Fibroblast of skin of left quadriceps (primary cell): Measurements from ENCODE around the gene OR8B8.
"Not testable (repeated sequence)": the region's sequence is repeated elsewhere in the genome, so short reads cannot be mapped to it uniquely, and the experiment has no call there.

Experiments used
- DNase-seq, 2 experiments: peaks; one replicate each; pipeline ENCODE4 v3.0.0-alpha.2; 2013; ENCODE audit warnings: low read depth in 2 of 2

Gene OR8B8

DNA sequence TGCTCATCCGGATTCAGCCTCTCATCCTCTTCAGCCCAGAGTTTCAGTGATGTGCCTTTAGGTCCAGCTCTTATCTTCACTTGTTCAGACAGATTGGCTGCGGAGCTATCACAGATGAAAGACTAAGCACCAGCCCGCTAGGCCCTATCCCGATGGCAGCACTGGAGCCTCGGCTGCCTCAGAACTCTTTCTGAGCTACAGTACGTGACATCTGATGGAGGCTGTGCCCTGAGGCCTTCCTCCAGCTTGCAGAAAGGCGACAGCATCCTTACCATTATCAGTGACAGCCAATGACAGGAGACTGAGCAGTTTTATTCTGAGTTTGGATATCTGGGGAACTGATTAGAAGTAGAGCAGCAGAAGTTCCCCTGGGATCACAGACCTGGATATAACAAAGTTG lies 4.0 kb downstream of the OR8B8 start:
- no peak for DNase-seq

- no peak for DNase-seq
Measured at GRCh38 chr11:124441081-124441480, 4.4 kb downstream of the OR8B8 start.

DNA sequence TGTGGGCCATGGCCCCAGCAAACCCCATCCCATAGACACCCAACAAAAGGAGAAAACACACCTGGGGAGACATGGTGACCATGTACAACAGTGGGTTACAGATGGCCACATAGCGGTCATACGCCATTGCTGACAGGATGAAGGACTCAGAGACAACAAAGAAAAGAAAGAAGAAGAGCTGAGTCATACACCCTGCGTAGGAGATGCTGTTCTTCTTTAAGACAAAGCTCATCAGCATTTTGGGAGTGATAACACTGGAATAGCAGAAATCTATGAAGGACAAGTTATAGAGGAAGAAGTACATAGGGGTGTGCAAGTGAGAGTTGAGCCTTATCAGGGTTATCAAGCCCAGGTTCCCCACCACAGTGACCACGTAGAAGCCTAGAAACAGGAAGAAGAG lies 4.9 kb downstream of the OR8B8 start:
- DNase-seq = no peak

DNA sequence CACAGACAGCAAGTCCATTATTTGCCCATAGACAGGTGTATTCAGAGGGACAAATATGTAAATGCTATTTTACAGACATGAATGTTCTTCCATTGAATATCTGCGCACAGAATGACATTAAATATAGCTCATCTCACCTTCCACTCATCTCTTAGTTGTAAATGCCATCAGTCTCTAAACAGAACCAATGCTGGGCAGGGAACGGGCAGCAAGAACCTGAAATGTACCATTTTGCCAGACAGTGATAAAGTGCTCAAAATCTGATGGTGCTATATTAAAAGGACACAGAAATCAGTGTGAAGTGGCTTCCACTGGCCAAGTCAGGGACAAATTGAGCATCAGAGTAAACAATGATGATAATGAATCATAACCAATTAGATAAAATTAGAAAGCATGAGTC lies 10.8 kb downstream of the OR8B8 start:
- no peak for DNase-seq

DNA sequence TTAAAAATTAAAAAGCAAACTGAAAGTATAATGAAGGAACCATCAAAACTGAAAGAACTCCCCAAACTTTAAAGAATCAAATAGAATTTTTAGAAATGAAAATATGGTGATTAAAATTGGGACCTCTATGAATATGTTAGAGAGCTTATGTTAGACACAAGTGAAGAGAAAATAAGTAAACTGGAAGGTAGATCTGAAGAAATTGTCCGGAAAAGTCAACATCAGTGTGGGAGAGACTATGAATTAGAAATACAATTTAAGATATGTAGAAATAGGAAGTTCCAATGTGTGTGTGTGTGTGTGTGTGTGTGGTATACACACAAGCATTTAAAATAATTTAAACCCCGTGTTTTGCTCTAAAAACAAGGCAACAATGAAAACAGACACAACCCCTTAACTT lies 15.9 kb downstream of the OR8B8 start:
- no peak for DNase-seq

DNA sequence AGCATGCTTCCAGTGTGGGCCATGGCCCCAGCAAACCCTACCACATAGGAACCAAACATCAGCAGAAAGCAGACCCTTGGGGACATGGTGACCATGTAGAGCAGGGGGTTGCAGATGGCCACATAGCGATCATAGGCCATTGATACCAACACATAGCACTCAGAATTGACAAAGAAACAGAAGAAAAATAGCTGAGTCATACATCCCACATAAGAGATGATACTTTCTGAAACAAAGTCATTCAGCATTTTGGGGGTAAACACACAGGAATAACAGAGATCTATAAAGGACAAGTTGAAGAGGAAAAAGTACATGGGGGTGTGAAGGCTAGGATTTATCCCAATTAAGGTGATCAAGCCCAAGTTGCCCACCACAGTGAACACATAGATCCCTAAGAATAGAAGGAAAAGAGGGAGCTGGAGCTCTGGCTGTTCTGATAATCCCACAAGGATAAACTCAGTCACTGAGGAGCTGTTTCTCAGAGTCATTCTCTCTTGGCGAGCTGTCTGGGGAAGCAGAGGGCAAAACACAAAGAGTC lies 21.0 kb downstream of the OR8B8 start, which contains the start of gene OR8B4:
TSS of gene OR8B4 (minus strand) at position 488 of the 538 bp plus-strand sequence. CDS start at position 488, 0 bp downstream.
- DNase-seq = no peak

DNA sequence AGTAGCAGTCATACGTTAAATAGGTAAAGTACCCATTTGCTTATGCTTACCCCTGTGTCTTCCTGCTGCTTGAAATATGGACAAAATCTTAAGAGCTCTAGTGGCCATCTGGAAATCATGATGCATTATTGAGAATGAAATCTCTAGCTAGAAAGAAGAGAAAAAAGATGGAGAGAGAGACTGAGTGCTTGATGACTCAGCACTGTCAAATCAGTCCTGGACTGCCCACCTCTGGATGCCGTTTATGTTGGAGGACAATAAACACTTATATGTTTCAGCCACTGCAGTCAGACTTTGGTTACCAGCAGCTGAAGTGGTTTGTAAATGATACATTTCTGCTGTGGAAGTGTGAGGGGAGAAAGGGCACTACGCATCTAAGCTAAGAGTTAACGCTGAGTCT lies 24.5 kb downstream of the OR8B8 start:
- DNase-seq = no peak

DNA sequence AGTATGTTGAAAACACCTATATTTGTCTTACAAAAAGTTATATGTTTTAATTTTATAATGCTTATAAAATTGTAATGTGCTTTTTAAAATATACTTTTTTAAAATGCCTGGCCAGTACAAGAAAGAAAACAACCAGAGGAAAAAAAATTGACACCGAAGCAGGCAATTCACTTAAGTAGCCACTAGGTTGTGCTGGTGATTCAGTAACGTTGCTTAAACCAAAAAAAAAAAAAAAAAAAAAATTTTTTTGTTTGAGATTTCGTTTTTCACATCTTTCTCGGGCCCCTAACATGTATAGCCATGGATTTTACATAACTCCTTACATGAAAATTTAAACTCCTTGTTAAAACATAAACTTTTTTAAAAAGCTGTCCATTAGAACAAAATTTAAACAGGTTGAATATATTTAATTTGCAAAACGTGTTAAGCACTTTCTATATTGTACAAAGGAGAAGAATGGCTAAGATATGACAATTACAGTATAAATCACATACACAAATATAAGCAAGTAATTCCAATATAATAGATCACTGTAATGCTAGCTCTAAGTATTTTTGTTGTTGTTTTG lies 30.1 kb downstream of the OR8B8 start:
- DNase-seq = peak; percentile 7 to 26

DNA sequence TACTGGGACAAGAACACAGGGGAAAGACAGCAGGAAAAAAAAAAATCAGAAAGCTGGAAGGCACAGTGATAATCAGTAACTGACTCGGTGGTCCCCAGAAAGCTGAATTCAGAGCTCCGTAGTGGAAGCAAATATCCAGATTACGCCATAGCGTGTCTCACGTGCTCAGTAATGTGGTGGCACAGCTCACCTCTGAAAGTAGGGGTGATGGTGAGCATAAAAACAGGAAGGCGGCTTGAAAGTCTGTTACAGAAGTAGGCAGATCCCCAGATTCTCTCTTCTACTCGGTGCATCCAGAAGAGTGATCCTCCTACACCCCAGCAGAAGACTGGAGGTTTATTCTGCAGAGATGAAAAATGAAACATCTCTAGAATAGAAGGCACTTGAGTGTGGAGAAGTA lies 35.6 kb downstream of the OR8B8 start:
- no peak for DNase-seq

GRCh38 chr11:124405581-124405980 lies 39.9 kb downstream of the OR8B8 start:
- DNase-seq = no peak

DNA sequence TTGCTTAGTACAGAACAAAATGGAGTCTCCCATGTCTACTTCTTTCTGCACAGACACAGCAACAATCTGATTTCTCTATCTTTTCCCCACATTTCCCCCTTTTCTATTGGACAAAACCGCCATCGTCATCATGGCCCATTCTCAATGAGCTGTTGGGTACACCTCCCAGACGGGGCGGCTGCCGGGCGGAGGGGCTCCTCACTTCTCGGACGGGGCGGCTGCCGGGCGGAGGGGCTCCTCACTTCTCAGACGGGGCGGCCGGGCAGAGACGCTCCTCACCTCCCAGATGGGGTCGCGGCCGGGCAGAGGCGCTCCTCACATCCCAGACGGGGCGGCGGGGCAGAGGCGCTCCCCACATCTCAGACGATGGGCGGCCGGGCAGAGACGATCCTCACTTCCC lies 42.3 kb downstream of the OR8B8 start:
- DNase-seq = not testable (repeated sequence)

DNA sequence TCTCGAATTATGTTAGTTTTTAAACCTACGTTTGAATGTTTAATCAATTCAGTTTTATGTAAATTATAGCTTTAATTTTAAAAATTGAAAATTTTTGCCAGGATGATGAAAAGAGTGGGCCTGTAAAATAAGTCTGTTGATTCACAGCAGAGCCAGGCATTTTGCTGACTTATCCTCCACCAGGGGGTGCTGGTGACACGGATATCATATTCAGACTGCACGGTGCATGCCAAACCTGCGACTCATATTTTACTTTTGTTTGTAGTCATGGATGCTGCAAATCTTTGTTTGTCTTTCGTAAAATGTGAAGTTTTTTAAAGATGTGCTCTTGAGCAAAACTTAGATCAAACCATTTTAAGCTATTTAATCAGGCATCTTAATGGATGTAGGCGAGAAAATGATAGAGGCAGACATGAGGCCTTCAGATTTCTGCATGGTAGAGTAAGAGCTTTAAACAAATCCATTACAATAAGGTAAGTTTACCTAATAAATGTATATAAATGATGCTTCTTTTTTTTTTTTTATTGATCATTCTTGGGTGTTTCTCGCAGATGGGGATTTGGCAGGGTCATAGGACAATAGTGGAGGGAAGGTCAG lies 43.1 kb downstream of the OR8B8 start:
- peak; percentile 57 to 66 for DNase-seq

GRCh38 chr11:124398924-124399323 lies 46.6 kb downstream of the OR8B8 start, which contains the start of gene OR8B3:
OR8B3 (minus strand) TSS chr11:124399024; CDS start chr11:124397351, 1,673 bp downstream.
- DNase-seq = no peak

DNA sequence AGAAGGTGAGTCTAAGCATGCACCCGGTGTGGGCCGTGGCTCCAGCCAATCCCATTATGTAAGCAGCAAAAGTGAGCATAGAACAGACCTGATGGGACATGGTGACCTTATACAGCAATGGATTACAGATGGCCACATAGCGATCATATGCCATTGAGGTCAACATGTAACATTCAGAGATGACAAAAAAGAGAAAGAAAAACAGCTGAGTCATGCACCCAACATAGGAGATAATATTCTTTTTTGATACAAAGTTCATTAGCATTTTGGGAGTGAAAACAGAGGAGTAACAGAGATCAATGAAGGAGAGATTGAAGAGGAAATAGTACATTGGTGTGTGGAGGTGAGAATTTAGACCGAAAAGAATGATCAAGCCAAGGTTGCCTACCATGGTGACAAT lies 48.6 kb downstream of the OR8B8 start:
- not testable (repeated sequence) for DNase-seq

- DNase-seq = no peak
Measured at GRCh38 chr11:124394408-124394807, 51.1 kb downstream of the OR8B8 start.
